IPS-NIHi11 (cell line): ENCODE measurements around the gene ARPC4.

Source experiments
- DNase-seq: peaks from one replicate; pipeline ENCODE4 v3.0.0; 2012; ENCODE audit warnings: mixed read lengths, low spot score

Gene ARPC4

DNA sequence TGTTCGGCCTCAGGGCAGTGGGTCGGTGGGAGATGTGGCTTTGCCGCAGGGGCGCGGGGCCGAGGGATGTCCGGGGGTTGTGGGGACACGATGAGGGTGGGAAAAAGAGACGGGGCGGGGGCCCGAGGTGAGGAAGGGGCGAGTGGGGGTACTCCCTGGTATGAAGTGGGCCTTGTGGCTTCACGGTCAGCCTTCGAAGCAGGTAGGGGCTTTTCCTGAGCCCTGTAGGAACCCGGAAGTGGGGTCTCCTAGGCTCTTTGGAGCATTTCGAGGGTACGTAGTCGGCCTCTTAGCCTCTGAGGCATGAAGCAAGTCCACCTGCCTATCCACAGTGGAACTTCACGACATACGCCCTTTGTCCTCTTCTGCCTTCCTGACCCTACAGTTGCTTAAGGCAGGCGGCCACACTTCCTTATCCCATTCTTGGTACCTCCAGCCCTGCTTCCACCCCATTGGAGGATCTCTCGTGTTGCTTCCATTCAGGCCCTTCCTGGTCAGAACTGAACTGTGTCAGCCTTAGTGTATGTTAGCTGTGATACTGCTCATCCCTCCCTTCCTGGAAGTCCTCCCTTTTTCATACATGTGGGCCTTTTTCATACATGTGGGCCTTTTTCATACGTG lies 389 bp downstream of the ARPC4 start:
- peak; percentile 29 for DNase-seq

DNA sequence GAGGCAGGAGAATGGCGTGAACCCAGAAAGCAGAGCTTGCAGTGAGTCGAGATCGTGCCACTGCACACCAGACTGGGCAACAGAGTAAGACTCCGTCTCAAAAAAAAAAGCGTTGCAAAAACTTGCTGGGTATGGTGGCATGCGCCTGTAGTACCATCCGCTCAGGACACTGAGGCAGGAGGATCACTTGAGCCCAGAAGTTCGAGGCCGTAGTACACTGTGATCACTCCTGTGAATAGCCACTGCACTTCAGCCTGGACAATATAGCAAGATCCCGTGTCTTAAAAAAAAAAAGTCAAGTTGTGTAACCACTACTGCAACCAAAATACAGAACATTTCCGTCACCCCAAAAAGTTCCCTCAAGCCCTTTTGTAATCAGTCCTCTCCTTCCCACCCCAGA lies 1.5 kb downstream of the ARPC4 start:
- no peak for DNase-seq

DNA sequence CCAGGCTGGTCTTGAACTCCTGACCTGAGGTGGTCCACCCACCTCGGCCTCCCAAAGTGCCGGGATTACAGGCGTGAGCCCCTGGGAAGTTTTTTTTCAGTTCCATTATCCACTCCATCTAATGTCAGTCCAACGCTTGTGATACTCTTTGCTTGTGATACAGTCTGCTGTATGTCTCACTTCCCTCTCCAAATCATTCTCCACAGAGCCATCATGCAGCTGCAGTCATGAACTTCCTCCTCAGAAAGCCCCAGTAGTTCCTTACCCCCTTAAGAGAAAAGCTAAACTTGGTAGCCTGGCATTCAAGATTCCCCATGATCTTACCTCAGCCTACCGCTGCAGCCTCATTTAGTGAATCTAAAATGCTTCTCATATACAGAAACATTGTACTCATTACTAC lies 2.3 kb downstream of the ARPC4 start:
- DNase-seq = no peak

DNA sequence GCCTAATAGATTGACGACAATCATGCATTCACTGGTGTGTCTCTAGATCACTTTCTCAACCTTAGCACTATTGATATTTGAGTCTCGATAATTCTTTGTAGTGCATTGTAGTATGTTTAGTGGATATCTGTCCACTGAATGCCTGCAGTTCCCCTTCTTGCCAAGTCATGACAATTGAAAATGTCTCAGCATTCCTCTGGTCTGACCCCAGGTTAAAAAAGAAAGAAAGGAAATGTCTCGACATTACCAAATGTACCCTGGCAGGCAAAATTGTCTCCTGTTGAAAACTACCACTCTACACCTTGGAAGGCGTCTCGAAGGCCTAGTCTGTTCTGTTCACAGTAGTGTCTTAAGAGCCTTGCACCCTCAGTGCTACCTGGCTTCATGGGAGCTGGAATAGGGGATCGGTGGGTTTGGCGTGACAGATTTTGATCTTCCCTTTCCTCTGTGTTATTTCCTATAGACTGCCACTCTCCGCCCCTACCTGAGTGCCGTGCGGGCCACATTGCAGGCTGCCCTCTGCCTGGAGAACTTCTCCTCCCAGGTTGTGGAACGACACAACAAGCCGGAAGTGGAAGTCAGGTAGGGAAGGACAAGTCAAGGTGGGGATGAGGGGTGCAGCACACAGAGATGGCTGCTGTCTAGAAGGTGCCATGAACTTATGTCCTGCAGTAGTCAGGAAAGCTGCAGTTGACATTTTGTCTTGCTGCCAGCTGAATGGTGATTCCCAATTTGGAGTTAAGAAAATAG lies 4.5 kb downstream of the ARPC4 start:
- DNase-seq = no peak

DNA sequence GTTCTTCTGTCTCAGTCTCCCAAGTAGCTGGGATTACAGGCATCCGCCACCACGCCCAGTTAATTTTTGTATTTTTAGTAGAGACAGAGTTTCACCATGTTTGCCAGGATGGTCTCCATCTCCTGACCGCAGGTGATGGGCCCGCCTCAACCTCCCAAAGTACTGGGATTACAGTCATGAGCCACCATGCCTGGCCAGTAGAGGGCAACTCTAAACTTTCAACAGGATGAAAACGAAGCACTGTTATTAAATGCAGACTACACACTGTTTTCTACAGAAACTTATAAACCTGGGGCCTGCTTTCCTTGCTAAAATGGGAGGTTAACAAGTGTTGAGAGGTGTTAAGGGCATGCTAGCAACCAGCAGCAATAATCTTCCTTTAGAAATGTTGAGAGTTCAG lies 7.6 kb downstream of the ARPC4 start:
- DNase-seq = no peak

DNA sequence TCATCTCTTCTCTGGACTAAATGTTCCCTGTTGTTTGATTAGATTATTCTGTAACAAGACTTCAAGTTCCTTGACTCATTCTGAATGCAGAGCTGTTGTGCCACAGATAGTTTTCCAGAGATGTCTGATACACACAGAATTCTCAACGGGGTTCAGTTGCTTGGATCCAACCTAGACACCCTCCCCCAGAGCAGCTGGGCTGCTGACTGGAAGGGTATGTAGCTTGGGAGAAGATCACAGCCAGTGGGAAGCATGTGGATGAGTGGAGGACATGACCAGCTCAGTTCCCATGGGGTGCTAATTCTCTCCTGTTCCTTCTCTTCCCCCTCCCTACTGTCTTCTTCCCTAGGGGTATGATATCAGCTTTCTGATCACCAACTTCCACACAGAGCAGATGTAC lies 10.6 kb downstream of the ARPC4 start:
- no peak for DNase-seq

DNA sequence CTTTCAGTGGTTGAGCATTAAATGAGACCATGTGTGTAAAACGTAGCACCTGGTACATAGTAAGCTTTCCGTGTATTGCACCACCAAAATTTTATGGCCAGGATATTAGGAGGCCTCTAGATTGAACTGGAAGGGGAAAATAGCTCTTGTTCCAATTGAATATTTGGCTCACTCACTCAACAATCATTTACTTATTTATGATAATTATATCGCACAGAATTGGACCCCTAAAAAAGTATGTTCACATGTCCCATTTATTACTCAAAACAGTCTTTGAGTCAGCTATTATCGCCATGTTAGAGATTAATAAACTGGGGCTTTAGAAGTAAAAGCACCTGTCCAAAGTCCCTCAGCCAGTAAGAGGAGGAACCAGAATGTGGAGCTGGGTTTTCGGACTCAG lies 12.1 kb downstream of the ARPC4 start:
- DNase-seq = no peak

DNA sequence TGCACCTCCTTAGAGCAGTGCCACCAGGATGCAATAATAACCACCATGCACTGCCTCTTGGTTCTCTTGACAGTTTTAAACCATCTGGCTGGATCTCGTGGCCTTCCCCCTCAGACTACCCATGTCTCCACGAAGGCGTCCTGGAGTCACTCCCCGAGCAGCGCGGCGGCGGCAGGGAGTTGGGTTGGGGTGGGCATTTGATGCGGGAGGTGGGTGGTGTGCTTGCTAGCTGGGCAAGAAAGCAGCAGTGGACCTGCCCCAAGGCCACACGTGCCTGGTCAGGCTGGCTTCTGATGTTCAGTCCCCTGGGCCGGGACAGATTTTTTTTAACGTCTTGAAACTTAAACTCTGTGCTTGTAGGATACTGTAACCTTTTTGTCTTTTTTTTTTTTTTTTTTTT lies 13.3 kb downstream of the ARPC4 start:
- DNase-seq = no peak

DNA sequence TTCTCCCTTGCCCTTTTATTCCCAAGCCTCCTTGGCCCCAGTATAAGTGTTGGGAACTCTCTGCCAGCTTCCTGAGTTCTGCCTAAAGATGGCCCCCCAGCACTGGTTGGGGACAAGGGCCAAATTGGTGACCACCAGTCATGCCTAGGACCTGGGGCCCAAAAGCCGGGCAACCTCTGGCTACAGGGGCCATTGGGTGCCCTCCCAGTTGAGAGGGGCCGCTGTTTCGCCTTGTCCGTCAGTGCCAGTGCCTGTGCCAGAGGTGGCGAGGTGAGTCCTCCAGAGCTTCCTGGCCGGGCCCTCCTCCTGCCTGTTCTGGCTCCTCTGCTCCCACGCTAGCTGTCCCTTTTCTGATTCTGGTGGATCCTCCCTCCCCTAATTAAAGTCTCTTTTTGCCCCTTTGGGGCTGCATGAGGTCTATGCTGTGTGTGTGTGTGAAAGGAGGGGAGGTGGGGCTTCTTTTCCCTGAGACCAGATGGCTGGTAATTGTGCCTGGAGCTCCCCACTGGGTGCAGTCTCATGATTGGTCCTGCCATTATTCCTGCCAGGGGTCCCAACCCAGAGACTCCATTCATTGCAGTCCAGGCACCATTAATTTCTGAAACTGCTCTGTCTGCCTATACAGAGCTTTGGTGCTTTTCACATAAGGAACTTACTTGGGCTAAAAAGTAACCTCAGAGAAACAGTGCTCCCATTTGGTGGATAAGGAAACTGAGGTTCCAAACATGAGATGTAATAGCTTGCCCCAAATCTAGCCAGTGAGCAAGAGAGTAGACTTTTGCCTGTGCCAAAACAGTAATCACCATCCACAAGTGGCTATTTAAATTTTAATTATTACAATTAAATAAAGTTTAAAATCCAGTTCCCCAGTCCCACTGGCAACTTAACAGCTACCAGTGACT lies 14.1 kb downstream of the ARPC4 start:
- DNase-seq = no peak

DNA sequence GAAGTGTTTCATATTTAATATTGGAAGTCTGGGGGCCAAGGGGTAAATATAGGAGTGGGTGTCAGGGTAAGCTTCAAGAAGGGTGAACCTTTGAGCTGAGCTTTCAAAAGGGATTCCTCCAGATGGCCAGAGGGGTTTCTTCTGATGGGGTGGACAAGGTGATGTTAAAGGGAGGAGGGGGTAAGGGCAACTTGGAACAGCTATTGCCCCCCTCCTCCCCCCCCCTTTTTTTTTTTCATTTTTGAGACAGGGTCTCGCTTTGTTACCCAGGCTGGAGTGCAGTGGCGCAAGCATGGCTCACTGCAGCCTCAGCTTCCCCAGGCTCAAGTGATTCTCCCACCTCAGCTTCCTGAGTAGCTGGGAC lies 15.1 kb downstream of the ARPC4 start:
- DNase-seq = no peak

DNA sequence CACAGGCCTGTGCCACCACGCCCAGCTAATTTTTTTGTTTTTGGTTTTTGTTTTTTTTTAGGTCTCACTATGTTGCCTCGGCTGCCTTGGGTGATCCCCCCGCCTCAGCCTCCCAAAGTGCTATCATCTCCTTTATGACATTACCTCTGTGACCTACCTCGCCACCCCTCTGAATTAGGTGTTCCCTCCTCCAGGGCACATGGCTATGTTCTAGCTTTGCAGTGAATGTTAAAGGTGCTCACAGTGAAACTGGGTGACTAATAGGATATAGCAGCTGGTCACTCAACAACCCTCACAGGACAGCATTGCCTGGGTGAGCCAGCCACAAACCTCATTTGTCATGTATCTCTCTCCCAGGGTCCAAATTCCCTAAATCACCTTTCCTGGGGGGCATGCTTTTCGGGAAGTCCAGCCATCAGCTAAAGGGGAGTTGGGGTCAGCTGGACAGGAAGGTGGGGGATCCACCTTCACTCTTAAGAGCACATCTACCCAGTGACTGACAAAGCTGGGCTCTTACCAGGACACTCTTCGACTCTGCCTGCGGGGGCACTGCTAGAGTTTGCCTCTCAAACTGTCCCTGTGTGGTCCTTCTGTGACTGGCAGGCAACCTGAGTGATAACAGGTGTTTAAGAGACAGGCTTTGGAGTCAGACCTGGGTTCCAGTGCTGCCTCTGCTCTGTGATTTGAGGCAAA lies 15.6 kb downstream of the ARPC4 start:
- peak; percentile 56 for DNase-seq

DNA sequence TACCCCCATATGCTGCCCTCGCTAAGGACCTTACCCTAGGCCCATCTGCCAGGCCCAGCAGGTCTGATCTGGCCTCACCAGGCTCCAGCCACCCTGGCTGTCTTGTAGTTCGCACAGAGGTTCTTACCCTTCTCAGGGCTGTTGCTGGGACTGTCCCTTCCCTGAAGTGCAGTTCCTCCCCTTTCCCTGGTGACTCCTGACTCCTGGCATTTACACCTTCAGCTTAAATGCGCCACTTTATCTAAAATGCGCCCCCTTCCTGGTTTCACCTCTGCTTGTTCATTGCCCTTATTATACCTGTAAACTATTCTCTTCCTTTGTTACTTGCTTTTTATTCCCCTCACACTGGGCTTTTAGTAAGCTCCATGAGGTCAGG lies 16.3 kb downstream of the ARPC4 start:
- no peak for DNase-seq

DNA sequence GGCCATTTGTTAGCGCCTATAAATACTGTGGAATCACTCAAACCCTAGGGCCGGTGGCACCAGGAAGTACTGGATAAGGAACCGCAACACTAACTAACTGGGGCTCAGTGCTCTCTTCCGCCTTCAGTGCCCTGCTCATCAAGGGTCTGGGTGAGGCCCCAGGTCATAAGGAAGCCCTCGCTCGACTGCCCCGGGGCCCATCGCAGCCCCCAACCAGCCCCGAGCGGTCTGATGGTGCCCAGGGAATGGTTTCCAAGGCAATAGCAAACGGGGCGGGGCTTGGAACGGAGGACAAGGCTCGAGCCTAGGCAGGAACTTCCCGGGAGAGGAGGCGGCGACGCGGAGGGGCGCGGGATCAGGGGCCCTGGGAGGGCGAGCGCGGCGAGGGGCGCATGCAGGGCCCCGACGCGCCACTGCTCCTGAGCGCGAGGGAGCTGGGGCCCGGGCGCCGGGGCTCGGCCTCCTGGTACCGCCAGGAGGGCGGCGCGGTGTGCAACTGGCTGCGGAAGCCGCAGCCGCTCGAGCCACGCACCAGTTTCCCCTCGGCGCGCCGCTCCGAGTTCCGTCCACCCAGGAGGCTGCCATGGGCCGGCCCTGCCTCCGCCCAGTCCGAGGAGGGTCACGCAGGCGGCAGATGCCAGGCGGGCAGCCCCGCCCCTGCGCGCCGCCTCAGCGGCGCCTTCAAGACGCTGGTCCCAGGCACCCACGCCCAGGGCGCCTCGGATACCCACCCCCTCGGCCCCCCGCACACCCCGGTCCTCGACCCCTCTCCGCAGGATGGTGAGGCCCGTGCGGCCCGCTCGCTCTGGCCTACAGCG lies 16.9 kb downstream of the ARPC4 start, which contains the start of gene TTLL3:
TSS of gene TTLL3 (plus strand) at position 648 of the 818 bp plus-strand sequence. CDS start 400 bp downstream, outside the sequence.
- DNase-seq = peak; percentile 85

DNA sequence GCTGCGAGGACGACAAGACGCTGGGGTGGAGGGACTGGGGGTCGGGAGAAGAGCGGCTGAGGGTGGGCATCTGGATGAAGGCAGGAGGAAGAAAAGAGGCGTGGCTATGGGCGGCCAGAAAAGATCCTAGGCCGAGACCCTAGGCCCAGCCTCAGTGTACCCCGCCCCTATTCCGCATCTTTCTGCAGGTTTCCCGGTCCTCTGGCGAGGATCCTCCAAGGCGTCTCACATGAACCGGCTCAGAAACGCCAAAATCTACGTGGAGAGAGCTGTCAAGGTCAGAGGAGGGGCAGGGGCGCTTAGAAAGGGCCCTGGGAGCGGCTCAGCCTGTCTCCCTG lies 17.5 kb downstream of the ARPC4 start:
- peak; percentile 63 for DNase-seq

DNA sequence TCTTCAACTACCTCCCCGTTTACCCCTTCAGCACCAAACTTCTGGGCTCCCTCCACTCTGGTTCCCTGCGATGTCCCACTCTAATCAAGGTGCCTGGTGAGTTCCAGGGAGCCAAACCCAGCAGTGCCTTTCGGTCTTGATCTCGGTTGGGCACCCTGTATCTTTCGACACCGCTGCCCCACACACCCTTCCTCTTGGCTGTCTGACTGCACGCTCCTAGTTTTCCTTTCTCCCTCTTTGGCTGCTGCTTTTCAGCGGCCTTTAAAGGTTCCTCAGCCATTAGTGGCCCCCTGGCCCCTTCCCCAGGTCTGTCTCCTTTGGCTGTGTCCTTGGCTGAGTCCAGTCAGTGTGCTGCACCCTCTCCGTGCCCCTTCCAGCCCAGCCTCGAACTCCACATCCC lies 18.0 kb downstream of the ARPC4 start:
- no peak for DNase-seq

DNA sequence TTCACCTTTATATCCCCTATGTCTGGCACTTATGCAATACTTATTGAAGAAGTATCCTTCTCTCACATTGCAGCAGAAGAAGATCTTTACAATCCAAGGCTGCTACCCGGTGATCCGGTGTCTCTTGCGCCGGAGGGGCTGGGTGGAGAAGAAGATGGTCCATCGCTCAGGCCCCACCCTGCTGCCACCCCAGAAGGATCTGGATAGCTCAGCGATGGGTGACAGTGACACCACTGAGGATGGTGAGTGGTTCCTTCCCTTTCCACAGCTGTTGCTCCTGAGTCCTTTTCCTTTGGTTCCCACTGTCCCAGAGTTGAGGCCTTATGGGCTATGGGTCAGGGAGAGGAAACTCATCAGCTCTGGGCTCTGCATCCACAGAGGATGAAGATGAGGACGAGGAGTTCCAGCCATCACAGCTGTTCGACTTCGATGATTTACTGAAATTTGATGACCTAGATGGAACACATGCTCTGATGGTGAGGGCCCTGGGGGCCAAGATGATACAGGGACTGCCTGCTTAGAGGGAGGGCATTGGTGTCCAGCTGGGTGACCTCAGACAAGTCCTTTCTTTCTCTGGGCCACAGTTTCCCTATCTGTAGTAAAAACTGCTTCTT lies 20.1 kb downstream of the ARPC4 start:
- no peak for DNase-seq

DNA sequence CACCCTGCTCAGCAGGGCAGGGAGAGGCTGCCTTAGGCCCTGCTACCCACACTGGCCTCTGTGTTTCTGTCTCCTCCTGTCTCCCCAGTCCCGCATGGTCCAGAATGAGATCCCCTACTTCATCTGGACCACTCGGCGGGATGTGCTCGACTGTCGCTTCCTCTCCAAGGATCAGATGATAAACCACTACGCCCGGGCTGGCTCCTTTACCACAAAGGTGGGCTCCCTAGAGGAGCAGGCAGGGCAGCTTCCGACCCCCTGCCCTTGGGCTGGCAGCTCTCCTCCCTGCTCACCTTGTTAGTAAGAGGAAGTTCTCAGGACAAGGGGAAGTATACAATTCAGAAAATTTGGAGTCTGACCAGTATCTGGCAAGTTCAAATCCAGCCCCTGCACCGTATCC lies 23.1 kb downstream of the ARPC4 start:
- DNase-seq = no peak

DNA sequence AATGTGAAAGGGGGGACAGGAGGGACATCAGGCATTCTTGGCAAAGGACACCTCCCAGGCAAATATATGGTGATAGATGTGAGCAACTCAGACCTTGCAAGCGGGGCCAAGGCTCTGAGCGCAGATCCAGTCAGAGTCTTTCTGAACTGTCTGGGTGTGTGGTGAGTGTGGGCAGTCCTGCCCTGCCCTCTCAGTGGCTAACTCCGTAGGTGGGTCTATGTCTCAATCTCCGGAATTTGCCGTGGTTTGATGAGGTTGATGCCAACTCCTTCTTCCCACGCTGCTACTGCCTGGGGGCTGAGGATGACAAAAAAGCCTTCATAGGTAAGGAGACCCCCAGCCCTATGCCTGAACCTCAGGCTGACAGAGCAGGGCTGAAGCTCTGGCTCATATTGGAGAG lies 24.6 kb downstream of the ARPC4 start:
- no peak for DNase-seq

DNA sequence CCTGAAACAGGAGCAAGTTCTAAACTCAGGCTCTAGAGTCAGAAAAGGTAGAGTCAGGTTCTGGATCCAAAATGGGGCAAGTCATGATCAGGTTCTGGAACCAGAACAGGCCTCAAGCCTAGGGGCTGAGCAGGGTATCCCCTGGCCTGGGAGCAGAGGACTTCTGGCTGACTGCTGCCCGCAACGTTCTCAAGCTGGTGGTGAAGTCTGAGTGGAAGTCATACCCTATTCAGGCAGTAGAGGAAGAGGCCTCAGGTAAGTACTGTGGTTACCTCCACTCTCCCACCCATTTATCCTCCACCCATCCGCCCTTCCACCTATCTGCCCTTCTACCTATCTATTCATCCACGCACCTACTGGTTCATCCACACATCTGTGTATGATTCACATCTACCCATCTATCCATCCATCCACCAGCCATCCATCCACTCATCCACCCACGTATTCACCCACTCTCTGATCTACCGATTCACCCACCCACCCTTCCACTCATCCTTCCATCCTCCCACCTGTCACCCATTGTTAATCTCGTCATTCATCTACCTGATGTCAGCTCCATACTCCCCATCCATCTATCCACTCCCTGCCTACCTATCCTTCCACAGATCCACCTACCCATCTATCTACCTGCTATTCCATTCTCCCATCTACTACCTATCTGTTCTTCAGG lies 25.9 kb downstream of the ARPC4 start:
- no peak for DNase-seq

DNA sequence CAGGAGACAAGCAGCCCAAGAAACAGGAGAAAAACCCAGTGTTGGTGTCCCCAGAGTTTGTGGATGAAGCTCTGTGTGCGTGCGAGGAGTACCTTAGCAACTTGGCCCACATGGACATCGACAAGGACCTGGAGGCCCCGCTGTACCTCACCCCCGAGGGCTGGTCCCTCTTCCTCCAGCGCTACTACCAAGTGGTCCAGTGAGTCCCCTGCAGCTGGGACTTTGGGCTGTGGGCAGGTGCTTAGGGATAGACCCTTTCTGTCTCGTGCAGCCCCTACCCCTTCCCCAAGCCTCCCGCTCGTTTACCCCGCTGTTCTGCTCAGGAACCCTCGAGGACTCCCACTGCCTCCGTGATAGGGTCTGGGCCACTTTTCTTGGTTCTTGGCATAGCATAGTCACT lies 27.7 kb downstream of the ARPC4 start:
- no peak for DNase-seq

DNA sequence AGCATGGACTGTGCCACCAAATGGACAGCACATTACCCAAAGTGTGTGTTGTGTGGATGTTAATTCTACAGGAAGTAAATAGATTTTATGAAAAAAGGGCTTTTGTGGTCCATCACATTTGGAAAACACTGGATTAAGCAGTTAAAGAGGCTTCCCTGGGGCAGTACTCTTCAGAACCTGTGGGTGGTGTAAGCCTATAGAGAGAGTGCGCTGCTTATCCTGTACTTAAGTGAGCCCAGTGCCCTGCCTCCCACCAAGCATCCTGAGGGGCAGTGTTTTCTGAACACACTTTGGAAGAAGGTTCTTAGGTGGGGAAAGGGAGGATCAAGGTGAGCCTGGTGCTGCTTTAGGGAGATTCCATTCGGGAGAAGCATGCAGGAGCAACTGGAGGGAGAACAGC lies 28.1 kb downstream of the ARPC4 start:
- peak; percentile 61 for DNase-seq
